A673 (cell line): ENCODE data around the gene MBD5. TPM values are rescaled to one million over a fixed set of nuclear protein-coding genes. Genes with fewer than 3 reads are reported as not detected.

Experiments used
- BruUV-seq: library from RNA; stranded (reverse); fragments of 400-500 nt; replicated peaks from 2 replicates; lab custom pipeline; 2021; lab: Mats Ljungman, UMichigan
- CTCF ChIA-PET: fragments of 300-600 bp; sonication (Branson Sonifier 250); formaldehyde crosslinking; loops from one replicate; lab custom pipeline; 2022; ENCODE audit warnings: antibody characterized with exemption; lab: Charles Lee
- POLR2A ChIA-PET: fragments of 300-600 bp; sonication (Branson Sonifier 250); formaldehyde crosslinking; loops from one replicate; lab custom pipeline; 2022; ENCODE audit warnings: antibody characterized with exemption; ENCODE audit not compliant: low non-redundant PET; lab: Charles Lee
- DNase-seq: peaks from one replicate; pipeline ENCODE4 v3.0.0-alpha.2; 2015; ENCODE audit warnings: low spot score
- H3K27ac ChIP-seq: fragments of 200-600 bp; sonication (generic); 2 replicates; pipeline ENCODE4 v1.5.1; 2016; ENCODE audit warnings: mixed run types, low read depth, mild to moderate bottlenecking, mixed read lengths, antibody characterized with exemption, low read length; ENCODE audit not compliant: poor library complexity, severe bottlenecking
- H3K27me3 ChIP-seq: fragments of 200-600 bp; sonication (generic); replicated peaks from 2 replicates; pipeline ENCODE4 v1.6.1; 2017; ENCODE audit warnings: mixed run types, low read depth, mild to moderate bottlenecking, mixed read lengths, antibody characterized with exemption, low read length; ENCODE audit not compliant: insufficient read depth, poor library complexity
- H3K36me3 ChIP-seq: fragments of 200-600 bp; sonication (generic); 2 replicates; pipeline ENCODE4 v1.6.1; 2016; ENCODE audit warnings: mixed run types, mild to moderate bottlenecking, mixed read lengths, antibody characterized with exemption, low read length; ENCODE audit not compliant: insufficient read depth, poor library complexity, severe bottlenecking
- H3K4me1 ChIP-seq: fragments of 200-600 bp; sonication (generic); 2 replicates; pipeline ENCODE4 v1.6.1; 2017; ENCODE audit warnings: mixed run types, mild to moderate bottlenecking, mixed read lengths, antibody characterized with exemption, low read length; ENCODE audit not compliant: insufficient read depth, poor library complexity, severe bottlenecking
- H3K4me3 ChIP-seq: fragments of 200-600 bp; sonication (generic); 2 replicates; pipeline ENCODE4 v1.5.1; 2016; ENCODE audit warnings: low read depth, mixed run types, mild to moderate bottlenecking, mixed read lengths, low read length; ENCODE audit not compliant: poor library complexity, severe bottlenecking
- H3K9me3 ChIP-seq: fragments of 200-600 bp; sonication (generic); 2 replicates; pipeline ENCODE4 v1.6.1; 2016; ENCODE audit warnings: mixed run types, low read depth, mild to moderate bottlenecking, mixed read lengths, antibody characterized with exemption, low read length; ENCODE audit not compliant: poor library complexity, severe bottlenecking
- EZH2 ChIP-seq: fragments of 200-600 bp; sonication (generic); IDR thresholded peaks from 2 replicates; pipeline ENCODE4 v1.6.1; 2017; ENCODE audit warnings: borderline replicate concordance, low read depth, mild to moderate bottlenecking, mixed read lengths, antibody characterized with exemption, low read length; ENCODE audit not compliant: poor library complexity, severe bottlenecking
- intact Hi-C: fragments of 100-400 bp; cut with micrococcal nuclease; formaldehyde crosslinking; loops from one replicate; pipeline ENCODE4 v1.10.0; 2022; ENCODE audit not compliant: unreplicated experiment
- total RNA-seq: library from RNA; stranded (reverse); gene quantifications from 2 replicates; pipeline ENCODE4 v1.2.3, GENCODE V29; 2021
- TF ChIP-seq, protein P1 (sequence below): fragments of 300-800, 200-600 bp; sonication (generic); conservative IDR thresholded peaks from 2 replicates; pipeline ENCODE4 v1.5.1; 2017; ENCODE audit warnings: low read depth, mild to moderate bottlenecking, antibody characterized with exemption, low read length, moderate library complexity, mixed read lengths

Gene MBD5
- total RNA-seq, 1 experiment from 2014 or later: 32.4 TPM

DNA sequence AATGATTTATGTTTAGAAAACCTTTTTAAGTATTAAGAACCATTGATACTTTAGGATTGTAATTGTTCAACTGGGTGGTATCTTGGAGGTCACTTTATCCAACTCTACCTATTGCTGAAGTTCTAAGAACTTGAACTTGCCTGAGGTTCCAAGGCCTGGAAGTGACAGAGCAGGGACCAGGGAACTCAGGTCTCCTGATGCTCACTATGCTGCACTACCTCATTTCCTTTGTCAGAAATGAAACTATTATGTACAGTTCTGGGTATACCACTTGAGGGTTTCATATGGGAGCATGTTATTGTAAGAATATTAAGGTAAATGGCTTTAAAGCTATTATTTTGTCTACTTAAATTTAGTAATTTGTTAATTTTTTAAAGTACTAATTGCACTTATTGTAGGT lies 3.0 kb downstream of the MBD5 start:
- ChIA-PET CTCF (no interaction called here), POLR2A (no interaction called here)
- H3K27ac ChIP-seq: no peak overlapping the region
- TF ChIP-seq EZH2: no peak
- TF ChIP-seq, protein P1, sequence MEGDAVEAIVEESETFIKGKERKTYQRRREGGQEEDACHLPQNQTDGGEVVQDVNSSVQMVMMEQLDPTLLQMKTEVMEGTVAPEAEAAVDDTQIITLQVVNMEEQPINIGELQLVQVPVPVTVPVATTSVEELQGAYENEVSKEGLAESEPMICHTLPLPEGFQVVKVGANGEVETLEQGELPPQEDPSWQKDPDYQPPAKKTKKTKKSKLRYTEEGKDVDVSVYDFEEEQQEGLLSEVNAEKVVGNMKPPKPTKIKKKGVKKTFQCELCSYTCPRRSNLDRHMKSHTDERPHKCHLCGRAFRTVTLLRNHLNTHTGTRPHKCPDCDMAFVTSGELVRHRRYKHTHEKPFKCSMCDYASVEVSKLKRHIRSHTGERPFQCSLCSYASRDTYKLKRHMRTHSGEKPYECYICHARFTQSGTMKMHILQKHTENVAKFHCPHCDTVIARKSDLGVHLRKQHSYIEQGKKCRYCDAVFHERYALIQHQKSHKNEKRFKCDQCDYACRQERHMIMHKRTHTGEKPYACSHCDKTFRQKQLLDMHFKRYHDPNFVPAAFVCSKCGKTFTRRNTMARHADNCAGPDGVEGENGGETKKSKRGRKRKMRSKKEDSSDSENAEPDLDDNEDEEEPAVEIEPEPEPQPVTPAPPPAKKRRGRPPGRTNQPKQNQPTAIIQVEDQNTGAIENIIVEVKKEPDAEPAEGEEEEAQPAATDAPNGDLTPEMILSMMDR: no peak
- H3K9me3 ChIP-seq: no peaks in the 10 kb centered on the region
- H3K4me1 ChIP-seq: peaks cover 13% of the 10 kb centered on the region
- no peak for DNase-seq
- no peaks in the 10 kb centered on the region for H3K27me3 ChIP-seq
- intact Hi-C loops: no loop called here
- no peaks in the 10 kb centered on the region for H3K36me3 ChIP-seq
- BruUV-seq: no TSS peak
- H3K4me3 ChIP-seq: no peak overlapping the region

DNA sequence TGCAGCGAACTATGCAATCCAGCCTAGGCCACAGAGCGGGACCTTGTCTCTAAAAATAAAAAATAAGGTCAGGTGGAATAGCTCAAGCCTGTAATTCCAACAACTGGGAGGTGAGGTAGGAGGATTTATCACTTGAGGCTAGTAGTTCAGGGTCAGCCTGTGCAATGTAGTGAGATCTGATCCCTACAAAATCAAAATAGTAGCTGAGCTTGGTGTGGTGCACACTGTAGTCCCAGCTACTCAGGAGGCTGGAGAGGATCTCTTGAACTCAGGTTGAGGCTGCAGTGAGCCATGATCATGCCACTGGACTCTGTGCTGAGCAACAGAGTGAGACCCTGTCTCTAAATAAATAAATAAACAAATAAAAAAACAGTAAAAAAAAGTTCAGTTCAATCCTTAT lies 5.7 kb downstream of the MBD5 start:
- BruUV-seq: no TSS peak
- CTCF ChIA-PET: no interaction called here
- Histone ChIP-seq H3K4me3 (no peak overlapping the region), H3K27me3 (no peaks in the 10 kb centered on the region), H3K36me3 (no peaks in the 10 kb centered on the region), H3K4me1 (peaks cover 13% of the 10 kb centered on the region), H3K9me3 (no peaks in the 10 kb centered on the region), H3K27ac (no peak overlapping the region)
- POLR2A ChIA-PET: no interaction called here
- intact Hi-C loops: no loop called here
- TF ChIP-seq, protein P1: no peak
- no peak for TF ChIP-seq EZH2
- no peak for DNase-seq

DNA sequence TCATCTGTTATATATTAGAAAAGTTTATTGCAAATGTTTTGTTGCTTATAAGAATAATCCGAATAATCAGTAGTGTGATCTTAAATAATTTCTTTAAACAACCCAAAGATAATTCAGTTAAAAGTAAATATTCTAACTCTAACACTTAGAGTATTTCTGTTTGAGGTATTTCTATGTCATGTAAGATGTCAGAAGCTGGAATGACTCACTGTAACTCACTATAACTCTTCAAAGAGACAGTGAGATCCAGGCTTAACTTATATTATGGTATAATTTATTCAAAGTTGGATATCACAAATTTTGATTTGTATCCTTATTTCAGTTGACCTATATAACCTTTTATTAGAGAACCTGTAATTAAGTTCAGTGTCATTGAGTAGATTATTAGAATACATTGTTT lies 6.9 kb downstream of the MBD5 start:
- TF ChIP-seq, protein P1: no peak
- TF ChIP-seq EZH2: no peak
- ChIA-PET POLR2A (no interaction called here), CTCF (no interaction called here)
- H3K27ac ChIP-seq: no peak overlapping the region
- H3K9me3 ChIP-seq: no peaks in the 10 kb centered on the region
- peaks cover 4% of the 10 kb centered on the region for H3K4me1 ChIP-seq
- H3K4me3 ChIP-seq: no peak overlapping the region
- no peaks in the 10 kb centered on the region for H3K27me3 ChIP-seq
- no peaks in the 10 kb centered on the region for H3K36me3 ChIP-seq
- no peak for DNase-seq
- intact Hi-C loops: no loop called here
- no TSS peak for BruUV-seq
